ENCODE results near the gene ATP13A4. TPM values are rescaled to one million over a fixed set of nuclear protein-coding genes. Genes with fewer than 3 reads are reported as not detected.

ATP13A4 gene
- polyA plus RNA-seq, 1 donor from 2014 or later = 6.2 TPM

DNA sequence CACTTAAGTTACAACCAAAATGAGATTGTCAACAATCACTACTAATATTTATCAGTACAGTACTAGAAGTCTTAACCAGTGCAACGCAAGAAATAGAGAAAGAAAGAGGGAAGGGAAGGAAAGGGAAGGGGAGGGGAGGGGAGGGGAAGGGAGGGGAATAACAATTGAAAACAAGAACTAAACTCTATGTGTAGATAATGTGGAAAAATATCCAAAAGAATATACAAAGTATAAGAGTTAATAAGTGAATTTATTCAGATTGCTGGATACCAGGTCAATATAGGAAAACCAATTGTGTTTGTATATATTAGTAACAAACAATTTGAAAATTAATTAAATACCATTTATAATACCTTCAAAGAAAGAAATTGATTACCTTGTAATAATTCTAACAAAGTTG lies 186.8 kb downstream of the ATP13A4 start:
- no peak overlapping the region for H3K9ac ChIP-seq (ENCODE audit: low read length)
- no peaks in the 10 kb centered on the region for H3F3A ChIP-seq (ENCODE audit: insufficient read depth, low read length, poor library complexity, severe bottlenecking)
- H3K4me2 ChIP-seq (ENCODE audit: low read length) = no peak overlapping the region
- TF ChIP-seq EZH2 (IDR thresholded peaks at IDR 0.05; ENCODE audit: borderline replicate concordance, insufficient read depth, low read length, poor library complexity, severe bottlenecking) (no peak), SMC3 (conservative IDR thresholded peaks at IDR 0.05; ENCODE audit: poor library complexity) (no peak), POLR2AphosphoS5 (IDR thresholded peaks at IDR 0.05) (no peak), TAF1 (IDR thresholded peaks at IDR 0.05; ENCODE audit: low read depth) (no peak), EP300 (conservative IDR thresholded peaks at IDR 0.05; ENCODE audit: poor library complexity, severe bottlenecking) (no peak), MXI1 (conservative IDR thresholded peaks at IDR 0.05; ENCODE audit: poor library complexity, severe bottlenecking) (no peak), CTCF (IDR thresholded peaks at IDR 0.05; ENCODE audit: poor library complexity, severe bottlenecking) (no peak), RAD21 (conservative IDR thresholded peaks at IDR 0.05) (no peak)
- TF ChIP-seq, protein P1, sequence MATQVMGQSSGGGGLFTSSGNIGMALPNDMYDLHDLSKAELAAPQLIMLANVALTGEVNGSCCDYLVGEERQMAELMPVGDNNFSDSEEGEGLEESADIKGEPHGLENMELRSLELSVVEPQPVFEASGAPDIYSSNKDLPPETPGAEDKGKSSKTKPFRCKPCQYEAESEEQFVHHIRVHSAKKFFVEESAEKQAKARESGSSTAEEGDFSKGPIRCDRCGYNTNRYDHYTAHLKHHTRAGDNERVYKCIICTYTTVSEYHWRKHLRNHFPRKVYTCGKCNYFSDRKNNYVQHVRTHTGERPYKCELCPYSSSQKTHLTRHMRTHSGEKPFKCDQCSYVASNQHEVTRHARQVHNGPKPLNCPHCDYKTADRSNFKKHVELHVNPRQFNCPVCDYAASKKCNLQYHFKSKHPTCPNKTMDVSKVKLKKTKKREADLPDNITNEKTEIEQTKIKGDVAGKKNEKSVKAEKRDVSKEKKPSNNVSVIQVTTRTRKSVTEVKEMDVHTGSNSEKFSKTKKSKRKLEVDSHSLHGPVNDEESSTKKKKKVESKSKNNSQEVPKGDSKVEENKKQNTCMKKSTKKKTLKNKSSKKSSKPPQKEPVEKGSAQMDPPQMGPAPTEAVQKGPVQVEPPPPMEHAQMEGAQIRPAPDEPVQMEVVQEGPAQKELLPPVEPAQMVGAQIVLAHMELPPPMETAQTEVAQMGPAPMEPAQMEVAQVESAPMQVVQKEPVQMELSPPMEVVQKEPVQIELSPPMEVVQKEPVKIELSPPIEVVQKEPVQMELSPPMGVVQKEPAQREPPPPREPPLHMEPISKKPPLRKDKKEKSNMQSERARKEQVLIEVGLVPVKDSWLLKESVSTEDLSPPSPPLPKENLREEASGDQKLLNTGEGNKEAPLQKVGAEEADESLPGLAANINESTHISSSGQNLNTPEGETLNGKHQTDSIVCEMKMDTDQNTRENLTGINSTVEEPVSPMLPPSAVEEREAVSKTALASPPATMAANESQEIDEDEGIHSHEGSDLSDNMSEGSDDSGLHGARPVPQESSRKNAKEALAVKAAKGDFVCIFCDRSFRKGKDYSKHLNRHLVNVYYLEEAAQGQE (IDR thresholded peaks at IDR 0.05; ENCODE audit: borderline replicate concordance) = no peak
- H3K27ac ChIP-seq (ENCODE audit: low read length) = no peak overlapping the region
- H3K9me2 ChIP-seq (ENCODE audit: insufficient read depth, low read length) = no peaks in the 10 kb centered on the region
- no peaks in the 10 kb centered on the region for H3K9me3 ChIP-seq (ENCODE audit: low read length)
- no peaks in the 10 kb centered on the region for H3K79me2 ChIP-seq (replicated peaks; ENCODE audit: insufficient read depth, low read length)
- H3K27me3 ChIP-seq (ENCODE audit: insufficient read depth, low read depth, low read length) = no peaks in the 10 kb centered on the region
- no peaks in the 10 kb centered on the region for H3K36me3 ChIP-seq (ENCODE audit: insufficient read depth, low read length)
- H3K4me3 ChIP-seq (ENCODE audit: low read length) = no peak overlapping the region
- no peaks in the 10 kb centered on the region for H4K20me1 ChIP-seq (ENCODE audit: insufficient read depth)
- H2AFZ ChIP-seq (ENCODE audit: low read depth, low read length) = no peak overlapping the region

- Histone ChIP-seq H3K9me3 (ENCODE audit: low read length) (no peaks in the 10 kb centered on the region), H4K20me1 (ENCODE audit: insufficient read depth) (no peaks in the 10 kb centered on the region), H3K4me2 (ENCODE audit: low read length) (no peak overlapping the region), H3K4me3 (ENCODE audit: low read length) (no peak overlapping the region), H3K9ac (ENCODE audit: low read length) (no peak overlapping the region), H3K36me3 (ENCODE audit: insufficient read depth, low read length) (no peaks in the 10 kb centered on the region), H3K9me2 (ENCODE audit: insufficient read depth, low read length) (no peaks in the 10 kb centered on the region), H3K27me3 (ENCODE audit: insufficient read depth, low read depth, low read length) (no peaks in the 10 kb centered on the region), H2AFZ (ENCODE audit: low read depth, low read length) (no peak overlapping the region), H3K27ac (ENCODE audit: low read length) (no peak overlapping the region), H3F3A (ENCODE audit: insufficient read depth, low read length, poor library complexity, severe bottlenecking) (no peaks in the 10 kb centered on the region), H3K79me2 (replicated peaks; ENCODE audit: insufficient read depth, low read length) (no peaks in the 10 kb centered on the region)
- TF ChIP-seq EZH2 (IDR thresholded peaks at IDR 0.05; ENCODE audit: borderline replicate concordance, insufficient read depth, low read length, poor library complexity, severe bottlenecking) = no peak
- TF ChIP-seq TAF1 (IDR thresholded peaks at IDR 0.05; ENCODE audit: low read depth) = no peak
- no peak for TF ChIP-seq EP300 (conservative IDR thresholded peaks at IDR 0.05; ENCODE audit: poor library complexity, severe bottlenecking)
- TF ChIP-seq SMC3 (conservative IDR thresholded peaks at IDR 0.05; ENCODE audit: poor library complexity) = no peak
- TF ChIP-seq RAD21 (conservative IDR thresholded peaks at IDR 0.05) = no peak
- no peak for TF ChIP-seq MXI1 (conservative IDR thresholded peaks at IDR 0.05; ENCODE audit: poor library complexity, severe bottlenecking)
- TF ChIP-seq, protein P1 (IDR thresholded peaks at IDR 0.05; ENCODE audit: borderline replicate concordance) = no peak
- no peak for TF ChIP-seq POLR2AphosphoS5 (IDR thresholded peaks at IDR 0.05)
- TF ChIP-seq CTCF (IDR thresholded peaks at IDR 0.05; ENCODE audit: poor library complexity, severe bottlenecking) = no peak
These were observed 197.4 kb downstream of the ATP13A4 start for GRCh38 chr3:193357291-193357690.
